ENCODE data around the gene CDH16. TPM values are rescaled to one million over a fixed set of nuclear protein-coding genes. Genes with fewer than 3 reads are reported as not detected.
"Not testable (repeated sequence)": the region's sequence is repeated elsewhere in the genome, so short reads cannot be mapped to it uniquely, and the experiment has no call there.

CDH16 gene
- total RNA-seq, 1 experiment from 2014 or later, result not detected

DNA sequence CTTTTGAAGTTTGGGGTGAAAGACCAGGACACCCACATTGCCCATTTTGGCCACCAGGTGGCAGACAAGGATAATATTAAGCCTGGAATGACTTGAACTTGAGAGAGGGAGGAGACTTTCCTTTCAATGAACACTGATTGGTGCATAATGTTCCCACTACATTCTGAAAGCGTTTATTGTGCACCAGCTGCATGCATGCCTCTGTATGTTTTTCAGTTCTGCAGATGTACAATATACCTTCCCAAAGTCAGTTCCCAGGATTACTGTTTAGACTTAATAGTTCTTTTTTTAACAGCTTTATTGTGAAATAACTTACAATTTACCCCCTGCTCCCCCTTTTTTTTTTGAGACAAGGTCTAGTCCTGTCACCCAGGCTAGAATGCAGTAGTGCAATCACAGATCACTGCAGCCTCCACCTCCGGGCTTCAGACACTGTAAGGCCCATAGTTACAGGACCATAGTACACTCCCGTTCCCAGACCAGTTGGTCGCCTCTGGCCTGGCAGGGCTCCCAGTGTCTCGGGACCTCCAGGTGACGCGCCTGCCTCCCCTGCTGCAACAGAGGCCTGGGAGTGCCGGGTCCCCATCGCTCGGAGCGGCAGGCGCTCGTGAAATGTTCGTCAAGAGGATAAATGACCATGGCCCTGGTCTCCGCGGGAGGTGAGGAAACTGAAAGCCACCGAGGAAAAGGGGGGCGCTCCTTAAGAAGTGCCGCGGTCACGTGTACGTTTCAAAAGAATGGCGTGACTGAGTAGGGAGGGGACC lies 28.8 kb upstream of the CDH16 start:
- DNase-seq (ENCODE audit: low read depth), result peak; percentile 85

DNA sequence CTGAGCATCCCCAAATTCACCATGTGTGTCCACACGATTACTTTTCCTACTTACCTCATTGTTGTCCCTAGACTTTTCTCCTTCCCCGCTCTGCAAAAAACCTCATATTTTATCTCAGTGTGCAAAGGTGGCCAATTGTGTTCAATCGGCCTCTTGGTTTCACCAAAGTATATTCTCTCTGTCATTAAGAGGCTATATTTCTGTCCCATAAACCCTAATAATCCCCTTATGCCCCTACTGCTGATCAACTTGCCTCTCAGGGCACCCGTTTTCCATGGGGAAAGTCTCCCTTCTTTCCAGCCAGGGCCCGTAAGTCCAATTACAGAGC lies 28.3 kb upstream of the CDH16 start:
- DNase-seq (ENCODE audit: low read depth), result no peak

DNA sequence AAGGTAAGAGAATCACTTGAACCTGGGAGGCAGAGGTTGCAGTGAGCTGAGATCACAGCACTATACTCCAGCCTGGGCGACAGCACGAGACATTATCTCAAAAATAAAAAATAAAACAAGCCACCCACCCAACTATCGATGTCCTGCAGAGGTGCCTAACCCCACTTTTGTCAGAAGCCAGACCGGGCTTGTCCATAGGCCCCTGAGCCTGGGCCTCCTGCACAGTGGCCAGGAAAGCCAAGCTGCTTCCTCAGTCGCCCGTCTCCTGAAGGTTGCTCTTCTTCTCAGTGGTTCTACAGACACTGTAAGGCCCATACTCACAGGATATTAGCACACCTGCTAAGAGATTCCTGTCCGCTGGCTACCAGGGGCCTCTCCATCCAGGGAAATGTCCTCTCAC lies 27.9 kb upstream of the CDH16 start:
- no peak for DNase-seq (ENCODE audit: low read depth)

DNA sequence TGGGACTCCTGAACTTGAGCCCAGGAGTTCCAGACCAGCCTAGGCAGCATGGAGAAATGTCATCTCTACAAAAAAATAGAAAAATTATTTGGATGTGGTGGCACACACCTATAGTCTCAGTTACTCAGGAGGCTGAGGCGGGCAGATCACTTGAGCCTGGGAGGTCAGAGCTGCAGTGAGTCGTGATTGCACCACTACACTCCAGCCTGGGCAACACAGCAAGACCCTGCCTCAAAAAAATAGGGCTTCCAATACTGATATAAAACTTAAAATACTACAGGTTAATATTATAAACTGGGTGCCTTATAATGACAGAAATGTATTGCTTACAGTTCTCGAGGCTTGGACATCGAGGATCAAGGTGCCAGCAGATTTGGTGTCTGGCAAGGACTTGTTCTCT lies 27.3 kb upstream of the CDH16 start:
- no peak for DNase-seq (ENCODE audit: low read depth)

DNA sequence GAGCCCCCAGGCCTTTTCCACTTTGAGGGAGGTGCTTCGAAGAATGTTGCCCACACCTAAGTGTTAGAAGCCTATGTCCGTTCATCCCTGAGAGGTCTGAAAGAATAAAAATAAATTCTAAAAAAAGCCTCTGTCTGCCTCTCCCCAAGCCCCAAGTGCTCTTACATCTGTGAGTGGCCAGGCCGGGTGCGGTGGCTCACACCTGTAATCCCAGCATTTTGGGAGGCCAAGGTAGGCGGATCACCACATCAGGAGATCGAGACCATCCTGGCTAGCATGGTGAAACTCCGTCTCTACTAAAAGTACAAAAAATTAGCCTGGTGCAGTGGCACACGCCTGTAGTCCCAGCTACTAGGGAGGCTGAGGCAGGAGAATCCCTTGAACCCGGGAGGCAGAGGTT lies 26.3 kb upstream of the CDH16 start:
- DNase-seq (ENCODE audit: low read depth), result not testable (repeated sequence)

DNA sequence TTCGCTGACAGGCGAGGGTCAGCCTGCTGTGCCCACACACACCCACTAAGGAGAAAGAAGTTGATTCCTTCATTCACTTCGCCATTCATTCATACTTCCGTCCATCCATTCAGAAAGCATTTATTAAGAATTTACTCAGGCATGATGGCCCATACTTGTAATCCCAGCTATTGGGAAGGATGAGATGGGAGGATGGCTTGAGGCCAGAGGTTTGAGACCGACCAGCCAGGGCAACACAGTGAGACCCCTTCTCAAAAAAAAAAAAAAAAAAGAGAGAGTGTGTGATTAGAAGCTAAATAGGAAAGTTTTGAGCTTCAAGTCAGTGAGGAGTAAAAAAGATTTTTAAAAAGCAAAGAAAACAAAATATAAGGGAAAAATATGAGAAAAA lies 25.4 kb upstream of the CDH16 start:
- no peak for DNase-seq (ENCODE audit: low read depth)

DNA sequence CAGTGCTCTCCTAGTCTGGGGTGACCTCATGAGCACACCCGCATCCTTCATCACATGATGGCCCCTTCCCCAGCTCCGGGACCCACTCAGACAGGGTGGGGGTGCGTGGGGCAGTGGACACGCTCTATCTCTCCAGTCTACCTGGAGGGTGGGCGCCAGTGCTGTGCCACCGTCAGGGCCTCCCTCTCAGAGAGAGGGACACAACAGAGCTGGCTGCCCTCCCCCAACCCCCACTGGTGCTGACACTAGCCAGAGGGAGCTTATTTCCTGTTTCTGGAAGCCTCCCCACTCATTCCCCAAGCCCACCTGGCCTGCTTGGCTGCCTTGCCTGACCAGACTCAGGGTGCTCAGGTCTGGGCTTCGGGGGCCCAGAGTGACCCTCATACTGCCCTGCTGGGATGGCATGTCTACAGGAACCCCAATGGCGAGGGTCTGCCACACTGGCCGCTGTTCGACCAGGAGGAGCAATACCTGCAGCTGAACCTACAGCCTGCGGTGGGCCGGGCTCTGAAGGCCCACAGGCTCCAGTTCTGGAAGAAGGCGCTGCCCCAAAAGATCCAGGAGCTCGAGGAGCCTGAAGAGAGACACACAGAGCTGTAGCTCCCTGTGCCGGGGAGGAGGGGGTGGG lies 24.9 kb upstream of the CDH16 start:
- DNase-seq (ENCODE audit: low read depth), result no peak

DNA sequence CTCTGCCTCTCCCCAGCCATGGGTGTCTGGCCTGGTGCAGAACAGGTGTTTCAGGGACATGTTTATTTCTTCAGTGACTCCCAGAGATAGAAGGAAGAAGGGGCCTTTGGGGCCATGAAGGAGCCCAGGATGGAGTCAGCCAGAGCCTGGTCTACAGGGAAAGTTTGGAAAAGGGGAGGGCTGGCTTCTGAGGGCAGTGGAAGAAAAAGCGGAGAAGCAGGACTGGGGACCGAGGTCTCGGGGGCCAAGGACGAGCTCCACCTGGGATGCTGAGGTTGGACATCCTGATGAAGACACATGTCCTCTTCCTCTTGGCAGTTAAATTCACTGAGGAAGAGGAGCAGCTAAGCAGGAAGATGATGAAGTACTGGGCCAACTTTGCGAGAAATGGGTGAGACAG lies 24.3 kb upstream of the CDH16 start:
- no peak for DNase-seq (ENCODE audit: low read depth)

DNA sequence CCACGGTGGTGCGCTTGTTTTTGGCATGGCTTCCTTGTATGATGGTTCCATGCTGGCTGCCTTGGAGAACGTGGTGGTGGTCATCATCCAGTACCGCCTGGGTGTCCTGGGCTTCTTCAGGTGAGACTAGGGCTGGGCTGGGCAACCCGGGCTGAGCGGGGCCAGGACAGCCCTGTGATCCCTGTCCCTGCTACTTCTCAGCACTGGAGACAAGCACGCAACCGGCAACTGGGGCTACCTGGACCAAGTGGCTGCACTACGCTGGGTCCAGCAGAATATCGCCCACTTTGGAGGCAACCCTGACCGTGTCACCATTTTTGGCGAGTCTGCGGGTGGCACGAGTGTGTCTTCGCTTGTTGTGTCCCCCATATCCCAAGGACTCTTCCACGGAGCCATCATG lies 21.6 kb upstream of the CDH16 start:
- no peak for DNase-seq (ENCODE audit: low read depth)

DNA sequence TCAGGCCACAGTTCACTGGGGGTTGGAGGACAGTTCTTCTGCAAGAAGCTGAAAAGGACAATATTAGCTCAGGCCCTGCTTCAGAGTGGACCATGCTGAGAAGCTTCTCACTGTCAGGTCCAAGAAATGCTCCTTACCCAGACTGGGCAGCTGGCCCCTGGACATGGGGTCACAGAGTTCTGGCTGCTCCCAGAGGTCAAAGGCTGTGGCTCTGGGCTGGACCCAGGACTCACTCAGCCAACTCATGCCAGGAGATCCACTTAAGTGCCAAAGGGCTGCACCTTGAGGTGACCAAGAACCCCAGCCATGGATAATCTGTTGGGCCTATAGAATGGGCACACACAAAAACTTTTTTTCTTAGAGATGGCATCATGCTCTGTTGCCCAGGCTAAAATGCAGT lies 20.7 kb upstream of the CDH16 start:
- no peak for DNase-seq (ENCODE audit: low read depth)

DNA sequence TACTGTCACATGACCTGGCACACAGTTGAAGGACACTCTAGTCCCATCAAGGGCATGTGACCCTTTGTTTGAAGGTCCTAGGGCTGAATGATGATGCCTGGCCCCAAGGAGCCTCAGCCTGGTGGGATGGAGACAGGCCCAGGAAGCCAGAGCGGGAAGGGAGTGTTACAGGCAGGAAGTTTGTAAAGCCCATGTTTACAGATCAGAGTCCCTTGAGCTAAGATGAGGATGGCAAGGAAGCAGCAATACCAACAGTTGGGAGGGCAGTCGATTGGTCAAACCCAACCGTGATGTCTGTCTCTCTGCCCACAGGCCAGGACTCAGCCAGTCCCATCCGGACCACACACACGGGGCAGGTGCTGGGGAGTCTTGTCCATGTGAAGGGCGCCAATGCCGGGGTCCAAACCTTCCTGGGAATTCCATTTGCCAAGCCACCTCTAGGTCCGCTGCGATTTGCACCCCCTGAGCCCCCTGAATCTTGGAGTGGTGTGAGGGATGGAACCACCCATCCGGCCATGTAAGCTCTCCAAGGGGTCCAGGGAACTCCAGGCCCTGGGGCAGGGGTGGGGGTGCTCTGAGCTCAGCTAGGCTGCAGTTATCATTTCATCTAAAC lies 19.1 kb upstream of the CDH16 start:
- DNase-seq (ENCODE audit: low read depth), result no peak

DNA sequence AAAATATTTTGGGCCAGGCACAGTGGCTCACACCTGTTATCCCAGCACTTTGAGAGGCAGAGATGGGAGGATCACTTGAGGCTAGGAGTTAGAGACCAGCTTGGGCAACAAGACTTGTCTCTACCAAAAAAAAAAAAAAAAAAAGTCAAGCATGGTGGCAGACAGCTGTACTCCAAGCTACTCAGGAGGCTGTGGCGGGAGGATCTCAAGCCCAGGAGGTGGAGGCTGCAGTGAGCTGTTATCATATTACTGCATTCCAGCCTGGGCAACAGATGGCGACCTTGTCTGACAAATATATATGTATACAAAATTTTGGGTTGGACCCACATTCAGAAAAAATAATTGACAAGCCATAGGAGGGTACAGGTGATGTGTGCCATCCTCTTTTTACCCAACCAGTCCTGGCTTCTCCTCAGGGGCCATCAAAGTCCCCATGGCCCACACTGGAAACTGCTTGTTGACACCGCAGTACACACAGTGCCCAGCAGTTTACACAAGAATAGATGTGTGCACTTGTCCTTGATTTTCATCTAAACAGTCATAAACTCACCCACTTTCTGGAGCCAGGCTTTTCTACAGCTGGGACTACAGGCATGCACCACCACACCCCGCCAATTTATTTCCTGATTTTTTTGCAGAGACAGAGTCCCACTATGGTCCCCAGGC lies 18.3 kb upstream of the CDH16 start:
- DNase-seq (ENCODE audit: low read depth), result no peak

DNA sequence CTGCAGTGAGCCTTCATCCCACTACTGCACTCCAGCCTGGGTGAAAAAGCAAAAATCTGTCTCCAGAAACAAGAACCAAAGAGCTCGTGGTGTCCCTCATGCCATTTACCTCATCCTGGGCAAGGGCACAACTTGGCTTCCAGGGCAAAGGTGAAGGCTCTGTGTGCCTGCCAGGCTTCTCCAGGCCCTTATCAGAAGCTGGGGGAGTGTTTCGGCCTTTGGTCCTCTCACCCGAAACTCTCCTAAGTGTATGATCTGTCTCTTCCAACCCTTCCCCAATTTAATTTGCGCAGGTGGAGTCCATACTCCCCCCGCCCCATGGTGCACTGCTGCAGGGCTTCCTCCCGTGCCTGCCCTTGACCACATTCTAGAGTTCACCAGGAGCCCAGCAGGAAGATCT lies 17.8 kb upstream of the CDH16 start:
- no peak for DNase-seq (ENCODE audit: low read depth)

DNA sequence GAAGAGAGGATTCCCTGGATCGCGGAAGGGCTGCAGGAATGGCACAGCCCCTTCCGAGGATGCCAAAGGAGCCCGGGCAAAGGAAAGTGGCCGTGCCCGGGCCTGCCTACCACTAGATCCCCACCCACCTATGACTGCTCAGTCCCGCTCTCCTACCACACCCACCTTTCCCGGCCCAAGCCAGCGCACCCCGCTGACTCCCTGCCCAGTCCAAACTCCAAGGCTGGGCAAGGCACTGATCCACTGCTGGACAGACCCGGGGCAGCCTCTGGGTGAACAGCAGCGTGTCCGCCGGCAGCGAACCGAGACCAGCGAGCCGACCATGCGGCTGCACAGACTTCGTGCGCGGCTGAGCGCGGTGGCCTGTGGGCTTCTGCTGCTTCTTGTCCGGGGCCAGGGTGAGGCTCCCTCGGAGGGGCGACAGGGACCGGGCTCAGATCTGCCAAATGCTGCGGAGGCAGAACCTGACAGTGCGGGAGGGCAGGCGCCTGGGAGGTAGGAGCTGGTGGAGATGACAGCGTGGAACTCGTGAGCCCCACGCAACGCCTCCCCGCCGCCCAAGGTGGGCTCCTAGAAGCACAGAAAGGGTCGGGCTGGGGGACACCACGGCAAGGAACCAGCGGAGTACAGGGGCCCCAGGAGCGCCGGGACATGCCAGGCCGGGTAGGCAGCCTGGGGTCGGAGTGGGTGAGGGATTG lies 16.8 kb upstream of the CDH16 start, which contains the start of gene CES2:
CES2 (plus strand) TSS at position 203 of the 698 bp plus-strand sequence; CDS start at position 323, 120 bp downstream.
- DNase-seq (ENCODE audit: low read depth), result peak; percentile 54

DNA sequence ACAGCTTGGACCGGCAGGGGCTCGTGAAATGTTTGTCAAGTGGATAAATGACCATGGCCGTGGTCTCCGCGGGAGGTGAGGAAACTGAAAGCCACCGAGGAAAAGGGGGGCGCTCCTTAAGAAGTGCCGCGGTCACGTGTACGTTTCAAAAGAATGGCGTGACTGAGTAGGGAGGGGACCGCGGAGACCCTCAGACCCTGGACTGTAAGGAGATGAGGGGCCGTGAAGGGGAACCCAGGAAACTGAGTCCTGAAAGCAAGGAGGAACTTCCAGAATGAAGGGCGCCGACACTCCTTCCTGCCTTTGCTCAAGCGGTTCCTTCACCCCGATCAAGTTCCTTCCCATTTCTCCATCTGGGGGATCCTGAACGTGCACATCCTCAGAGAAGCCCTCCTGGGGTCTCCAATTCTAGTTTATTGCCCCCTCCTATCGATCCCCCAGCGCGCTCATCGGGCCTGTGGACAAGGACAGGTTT lies 16.2 kb upstream of the CDH16 start:
- not testable (repeated sequence) for DNase-seq (ENCODE audit: low read depth)

DNA sequence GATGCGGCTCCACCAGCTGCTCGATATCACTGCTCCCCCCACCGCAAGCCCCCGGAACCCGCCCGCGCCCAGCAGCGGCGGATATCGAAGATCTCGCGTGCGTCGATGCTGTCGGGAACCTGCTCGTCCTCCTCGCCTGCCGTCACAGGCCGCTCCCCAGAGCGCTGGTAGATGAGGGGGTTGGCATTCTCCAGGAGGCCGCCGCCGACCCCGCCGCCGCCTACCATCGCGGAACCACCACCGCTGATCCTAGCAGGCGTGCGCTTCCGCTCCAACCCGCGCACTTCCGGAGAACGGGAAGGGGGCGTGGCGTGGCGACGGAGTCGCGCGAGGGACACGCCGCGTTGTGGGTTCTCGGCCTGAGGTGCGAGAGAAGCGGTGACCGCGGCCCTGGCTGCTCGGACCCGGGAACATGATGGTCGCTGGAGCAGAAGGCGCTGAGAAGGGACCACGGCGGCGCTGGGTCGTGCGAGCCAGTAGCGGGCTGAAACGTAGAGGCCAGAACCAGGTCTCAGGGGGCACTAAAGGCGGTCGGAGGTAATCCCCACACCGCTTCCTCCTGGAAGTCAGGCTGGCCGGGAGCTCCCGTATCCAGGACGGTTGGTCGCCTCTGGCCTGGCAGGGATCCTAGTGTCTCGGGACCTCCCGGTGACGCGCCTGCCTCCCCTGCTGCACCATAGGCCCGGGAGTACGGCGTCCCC lies 15.6 kb upstream of the CDH16 start, which contains the start of gene CIAO2B:
CIAO2B (minus strand) TSS at position 265 of the 701 bp plus-strand sequence; CDS start at position 227, 38 bp downstream.
- DNase-seq (ENCODE audit: low read depth), result peak; percentile 81

DNA sequence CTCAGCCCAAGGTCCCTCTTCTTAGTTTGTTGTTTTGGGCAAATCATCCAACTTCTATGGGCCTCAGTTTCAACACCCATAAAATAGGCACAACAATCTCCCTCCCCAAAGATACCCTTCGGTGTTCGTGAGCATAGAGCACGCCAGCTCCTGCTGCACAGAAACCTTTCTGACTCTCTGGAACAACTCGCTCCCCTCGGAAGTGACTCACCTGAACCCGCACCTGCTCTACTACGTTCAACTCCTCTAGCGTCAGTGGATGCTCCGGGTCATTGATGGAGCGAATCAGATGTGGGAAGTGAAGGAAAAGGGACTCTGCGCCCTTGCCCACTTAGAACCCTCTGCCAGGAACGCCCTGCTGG lies 15.1 kb upstream of the CDH16 start:
- peak; percentile 39 for DNase-seq (ENCODE audit: low read depth)

DNA sequence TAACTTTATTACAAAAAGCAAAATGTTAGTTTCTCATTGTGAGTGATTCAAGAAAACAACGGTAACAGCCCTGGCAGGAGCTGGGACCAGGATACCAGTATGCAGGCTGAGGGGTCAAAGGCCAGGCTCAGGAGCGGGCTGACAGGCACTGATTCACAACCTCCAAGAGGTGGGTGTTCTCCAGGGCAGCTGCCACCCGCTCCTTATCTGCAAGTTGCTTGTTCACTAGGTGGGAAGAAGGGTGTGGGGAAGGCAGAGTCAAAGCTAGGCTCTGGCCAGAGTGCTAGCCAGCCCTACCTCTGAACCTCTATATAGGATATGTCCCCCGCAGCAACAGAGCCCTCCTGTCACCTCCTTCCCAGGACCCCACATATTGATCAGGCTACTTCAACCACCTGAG lies 13.4 kb upstream of the CDH16 start:
- no peak for DNase-seq (ENCODE audit: low read depth)

DNA sequence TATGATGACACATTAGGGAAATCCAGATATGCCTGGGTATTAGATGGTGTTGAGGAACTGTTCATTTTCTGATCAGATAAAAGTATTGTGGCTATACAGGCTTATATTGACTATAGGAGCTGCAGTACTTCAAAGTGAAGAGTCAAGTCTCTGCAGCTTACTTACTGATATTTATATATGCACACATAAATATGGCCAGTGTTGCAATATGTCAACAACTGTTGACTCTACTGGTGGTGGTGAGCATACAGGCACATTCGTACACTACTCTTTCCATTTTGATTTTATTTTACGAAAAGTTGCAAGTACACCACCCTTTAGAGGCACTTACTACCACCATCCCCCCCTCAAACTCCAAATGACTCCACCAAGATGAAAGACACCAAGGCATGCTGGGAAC lies 13.0 kb upstream of the CDH16 start:
- no peak for DNase-seq (ENCODE audit: low read depth)

DNA sequence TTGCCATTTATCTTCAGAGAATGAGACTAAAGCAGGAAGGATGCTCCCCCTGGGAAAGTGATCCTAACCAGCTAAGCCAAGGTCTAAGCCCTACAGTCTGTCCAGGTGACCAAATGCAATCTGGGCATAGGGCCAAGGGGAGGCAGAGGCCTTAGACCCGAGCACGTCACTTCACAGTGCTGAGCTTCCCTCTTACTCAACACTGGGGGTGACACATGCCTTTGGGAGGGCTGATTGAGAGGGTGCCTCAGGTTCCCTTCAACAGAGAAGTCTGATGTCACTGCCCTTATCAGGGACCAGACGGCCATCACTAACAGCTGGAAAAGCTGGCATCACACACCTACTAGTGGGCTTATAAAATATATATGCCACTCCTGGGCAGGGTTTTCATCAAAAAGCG lies 11.5 kb upstream of the CDH16 start:
- peak; percentile 64 for DNase-seq (ENCODE audit: low read depth)
